Caco-2 (cell line): Measurements from ENCODE around the gene CLTC. TPM values are rescaled to one million over a fixed set of nuclear protein-coding genes. Genes with fewer than 3 reads are reported as not detected.

Experiments used
- BruUV-seq: library from RNA; stranded (reverse); fragments of 400-500 nt; replicated peaks from 2 replicates; lab custom pipeline; 2021; lab: Mats Ljungman, UMichigan
- CTCF ChIA-PET: fragments of 300-600 bp; sonication (Branson Sonifier 250); formaldehyde crosslinking; loops from one replicate; lab custom pipeline; 2022; ENCODE audit warnings: antibody characterized with exemption; lab: Charles Lee
- POLR2A ChIA-PET: fragments of 300-600 bp; sonication (Branson Sonifier 250); formaldehyde crosslinking; loops from one replicate; lab custom pipeline; 2022; ENCODE audit warnings: antibody characterized with exemption; lab: Charles Lee
- DNase-seq, 2 experiments: peaks; one replicate each; pipeline versions ENCODE4 v3.0.0 to v3.0.0-alpha.2; 2020 to 2022
- H3K27me3 ChIP-seq: replicated peaks from 2 replicates; pipeline ENCODE4 v1.6.0; 2011; ENCODE audit warnings: low read length; ENCODE audit not compliant: control insufficient read depth, insufficient read depth
- H3K36me3 ChIP-seq: 2 replicates; pipeline ENCODE4 v1.5.1; 2011; ENCODE audit warnings: low read length; ENCODE audit not compliant: control insufficient read depth, insufficient read depth
- H3K4me1 ChIP-seq: fragments of 250-450 bp; sonication (Bioruptor Pico); 2 replicates; pipeline ENCODE4 v1.5.1; 2020; ENCODE audit warnings: mild to moderate bottlenecking
- H3K4me3 ChIP-seq: 2 replicates; pipeline ENCODE4 v1.5.1; 2011; ENCODE audit warnings: low read depth, mild to moderate bottlenecking, control low read depth, low read length
- H3K9me3 ChIP-seq: fragments of 250-450 bp; sonication (Bioruptor Pico); 2 replicates; pipeline ENCODE4 v1.5.1; 2020; ENCODE audit warnings: mild to moderate bottlenecking, moderate library complexity
- H3K27ac Mint-ChIP-seq: one replicate; pipeline ENCODE4 v1.8.0; 2022; ENCODE audit warnings: mixed read lengths; ENCODE audit not compliant: unreplicated experiment
- H3K27me3 Mint-ChIP-seq: one replicate; pipeline ENCODE4 v1.8.0; 2022; ENCODE audit warnings: mixed read lengths; ENCODE audit not compliant: insufficient read depth, unreplicated experiment
- H3K36me3 Mint-ChIP-seq: one replicate; pipeline ENCODE4 v1.8.0; 2022; ENCODE audit warnings: mild to moderate bottlenecking, mixed read lengths; ENCODE audit not compliant: insufficient read depth, unreplicated experiment
- H3K4me1 Mint-ChIP-seq: one replicate; pipeline ENCODE4 v1.8.0; 2022; ENCODE audit warnings: low read depth, mixed read lengths; ENCODE audit not compliant: unreplicated experiment
- H3K4me3 Mint-ChIP-seq: one replicate; pipeline ENCODE4 v1.8.0; 2022; ENCODE audit warnings: mild to moderate bottlenecking, moderate library complexity, mixed read lengths; ENCODE audit not compliant: unreplicated experiment
- H3K9me3 Mint-ChIP-seq: one replicate; pipeline ENCODE4 v1.8.0; 2022; ENCODE audit warnings: mixed read lengths; ENCODE audit not compliant: unreplicated experiment
- intact Hi-C: fragments of 100-400 bp; cut with micrococcal nuclease; formaldehyde crosslinking; loops from one replicate; pipeline ENCODE4 v1.10.0; 2022; ENCODE audit not compliant: unreplicated experiment
- total RNA-seq: library from RNA; stranded (reverse); gene quantifications from 2 replicates; pipeline ENCODE4 v1.2.3, GENCODE V29; 2022
- TF ChIP-seq, protein P1 (sequence below), 2 experiments: fragments of 200-600 bp in 1 of 2; IDR thresholded peaks; 1 replicate in 1 of 2; 2 replicates in 1 of 2; pipeline versions ENCODE4 v1.5.1 to v1.8.0; 2011 to 2022; ENCODE audit warnings: antibody characterized with exemption in 1 of 2, control low read depth in 1 of 2, inconsistent platforms in 1 of 2, low read depth in 1 of 2, low read length in 1 of 2, mild to moderate bottlenecking in 1 of 2, moderate library complexity in 1 of 2; ENCODE audit not compliant: insufficient read depth in 1 of 2, severe bottlenecking in 1 of 2, unreplicated experiment in 1 of 2

CLTC gene
- total RNA-seq, 1 experiment from 2014 or later: 289 TPM

- ChIA-PET CTCF (no interaction called here), POLR2A (interaction anchor here (0.8 kb wide), 1 partner anchor 32 kb away, joined by 3 read pairs; the partner anchor contains the start of gene VMP1)
- H3K36me3 Mint-ChIP-seq: peaks cover 91% of the 10 kb centered on the region
These were observed 55.5 kb downstream of the CLTC start for GRCh38 chr17:59675231-59675630.

GRCh38 chr17:59676716-59677115 lies 57.0 kb downstream of the CLTC start:
- TF ChIP-seq, protein P1, sequence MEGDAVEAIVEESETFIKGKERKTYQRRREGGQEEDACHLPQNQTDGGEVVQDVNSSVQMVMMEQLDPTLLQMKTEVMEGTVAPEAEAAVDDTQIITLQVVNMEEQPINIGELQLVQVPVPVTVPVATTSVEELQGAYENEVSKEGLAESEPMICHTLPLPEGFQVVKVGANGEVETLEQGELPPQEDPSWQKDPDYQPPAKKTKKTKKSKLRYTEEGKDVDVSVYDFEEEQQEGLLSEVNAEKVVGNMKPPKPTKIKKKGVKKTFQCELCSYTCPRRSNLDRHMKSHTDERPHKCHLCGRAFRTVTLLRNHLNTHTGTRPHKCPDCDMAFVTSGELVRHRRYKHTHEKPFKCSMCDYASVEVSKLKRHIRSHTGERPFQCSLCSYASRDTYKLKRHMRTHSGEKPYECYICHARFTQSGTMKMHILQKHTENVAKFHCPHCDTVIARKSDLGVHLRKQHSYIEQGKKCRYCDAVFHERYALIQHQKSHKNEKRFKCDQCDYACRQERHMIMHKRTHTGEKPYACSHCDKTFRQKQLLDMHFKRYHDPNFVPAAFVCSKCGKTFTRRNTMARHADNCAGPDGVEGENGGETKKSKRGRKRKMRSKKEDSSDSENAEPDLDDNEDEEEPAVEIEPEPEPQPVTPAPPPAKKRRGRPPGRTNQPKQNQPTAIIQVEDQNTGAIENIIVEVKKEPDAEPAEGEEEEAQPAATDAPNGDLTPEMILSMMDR (IDR thresholded peaks at IDR 0.05; ENCODE audit: insufficient read depth in 1 of 2, low read depth in 1 of 2, low read length in 1 of 2, severe bottlenecking in 1 of 2, unreplicated experiment in 1 of 2): no peak
- POLR2A ChIA-PET: no interaction called here
- Histone ChIP-seq H3K4me1 (no peaks in the 10 kb centered on the region), H3K9me3 (no peaks in the 10 kb centered on the region), H3K4me3 (no peak overlapping the region), H3K36me3 (peaks cover 1% of the 10 kb centered on the region), H3K27me3 (no peaks in the 10 kb centered on the region)
- no peak for DNase-seq
- intact Hi-C loops: no loop called here
- H3K4me1 Mint-ChIP-seq: peaks cover 2% of the 10 kb centered on the region
- BruUV-seq: no TSS peak
- H3K36me3 Mint-ChIP-seq: peaks cover 91% of the 10 kb centered on the region
- H3K4me3 Mint-ChIP-seq: no peak overlapping the region
- no peak overlapping the region for H3K27ac Mint-ChIP-seq
- H3K27me3 Mint-ChIP-seq: no peaks in the 10 kb centered on the region
- H3K9me3 Mint-ChIP-seq: no peaks in the 10 kb centered on the region
- CTCF ChIA-PET: no interaction called here

More at GRCh38 chr17:59675231-59675630, 55.5 kb downstream of the CLTC start:
- Histone ChIP-seq H3K4me3 (no peak overlapping the region), H3K36me3 (peaks cover 1% of the 10 kb centered on the region), H3K4me1 (no peaks in the 10 kb centered on the region), H3K27me3 (no peaks in the 10 kb centered on the region), H3K9me3 (no peaks in the 10 kb centered on the region)
- BruUV-seq: no TSS peak
- TF ChIP-seq, protein P1 (IDR thresholded peaks at IDR 0.05; ENCODE audit: insufficient read depth in 1 of 2, low read depth in 1 of 2, low read length in 1 of 2, severe bottlenecking in 1 of 2, unreplicated experiment in 1 of 2): no peak
- H3K27ac Mint-ChIP-seq: no peak overlapping the region
- no peaks in the 10 kb centered on the region for H3K27me3 Mint-ChIP-seq
- no peak for DNase-seq
- no peak overlapping the region for H3K4me3 Mint-ChIP-seq
- H3K4me1 Mint-ChIP-seq: peaks cover 4% of the 10 kb centered on the region
- intact Hi-C loops: no loop called here
- H3K9me3 Mint-ChIP-seq: no peaks in the 10 kb centered on the region

DNA sequence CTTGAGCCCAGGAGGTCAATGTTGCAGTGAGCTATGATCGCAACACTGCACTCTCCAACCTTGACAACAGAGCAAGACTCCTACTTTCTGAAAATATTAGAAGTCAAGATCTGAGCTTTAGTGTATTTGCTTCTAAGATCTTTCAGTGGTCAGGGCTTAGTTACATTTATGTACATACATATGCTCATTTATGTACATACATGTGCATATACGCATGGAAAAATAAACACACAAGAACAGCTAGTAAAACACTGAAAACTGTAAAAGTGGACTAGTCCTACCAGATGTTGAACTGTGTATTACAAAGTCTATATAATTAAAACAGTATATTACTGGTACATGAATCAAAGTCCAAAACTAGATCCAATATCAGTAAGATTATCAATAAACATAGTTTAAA lies 59.2 kb downstream of the CLTC start:
- Mint-ChIP-seq H3K27ac (no peak overlapping the region), H3K4me3 (no peak overlapping the region), H3K4me1 (no peaks in the 10 kb centered on the region), H3K27me3 (no peaks in the 10 kb centered on the region), H3K9me3 (no peaks in the 10 kb centered on the region), H3K36me3 (peaks cover 97% of the 10 kb centered on the region)
- Histone ChIP-seq H3K4me1 (no peaks in the 10 kb centered on the region), H3K27me3 (no peaks in the 10 kb centered on the region), H3K4me3 (no peak overlapping the region), H3K36me3 (peaks cover 1% of the 10 kb centered on the region), H3K9me3 (no peaks in the 10 kb centered on the region)
- no peak for DNase-seq
- intact Hi-C loops: no loop called here
- CTCF ChIA-PET: no interaction called here
- TF ChIP-seq, protein P1 (IDR thresholded peaks at IDR 0.05; ENCODE audit: insufficient read depth in 1 of 2, low read depth in 1 of 2, low read length in 1 of 2, severe bottlenecking in 1 of 2, unreplicated experiment in 1 of 2): no peak
- POLR2A ChIA-PET: no interaction called here
- BruUV-seq: no TSS peak
